H9 (cell line): ENCODE results near the gene CCDC60. TPM values are rescaled to one million over a fixed set of nuclear protein-coding genes. Genes with fewer than 3 reads are reported as not detected.
A peak's percentile ranks its signal among the peaks of the same experiment; 100 is the strongest.

Source experiments
- DNase-seq: peaks from one replicate; pipeline ENCODE4 v3.0.0-alpha.2; 2017
- H2AFZ ChIP-seq: one replicate; pipeline ENCODE4 v1.6.1; 2013; ENCODE audit warnings: mild to moderate bottlenecking, low read length, control low read depth, moderate library complexity
- H2AK5ac ChIP-seq: 2 replicates; pipeline ENCODE4 v1.6.1; 2013; ENCODE audit warnings: low read length, control low read depth, mixed read lengths; ENCODE audit not compliant: insufficient read length
- H2BK120ac ChIP-seq: one replicate; pipeline ENCODE4 v1.6.1; 2013; ENCODE audit warnings: low read depth, mild to moderate bottlenecking, low read length, control low read depth, inconsistent platforms; ENCODE audit not compliant: poor library complexity, severe bottlenecking
- H2BK12ac ChIP-seq: 2 replicates; pipeline ENCODE4 v1.6.1; 2013; ENCODE audit warnings: low read length, control low read depth, mixed read lengths, low read depth; ENCODE audit not compliant: insufficient read length
- H2BK15ac ChIP-seq: 2 replicates; pipeline ENCODE4 v1.6.1; 2013; ENCODE audit warnings: low read depth, low read length, control low read depth
- H2BK20ac ChIP-seq: one replicate; pipeline ENCODE4 v1.6.1; 2013; ENCODE audit warnings: low read depth, mild to moderate bottlenecking, low read length, control low read depth, inconsistent platforms; ENCODE audit not compliant: poor library complexity, severe bottlenecking
- H2BK5ac ChIP-seq: 2 replicates; pipeline ENCODE4 v1.6.1; 2013; ENCODE audit warnings: low read length, control low read depth, mixed read lengths; ENCODE audit not compliant: insufficient read length
- H3K14ac ChIP-seq: 2 replicates; pipeline ENCODE4 v1.6.1; 2013; ENCODE audit warnings: low read length, control low read depth; ENCODE audit not compliant: insufficient read depth
- H3K18ac ChIP-seq: 2 replicates; pipeline ENCODE4 v1.6.1; 2013; ENCODE audit warnings: low read depth, mild to moderate bottlenecking, mixed read lengths, low read length, control low read depth; ENCODE audit not compliant: insufficient read length
- H3K23ac ChIP-seq: 2 replicates; pipeline ENCODE4 v1.6.1; 2013; ENCODE audit warnings: low read length, control low read depth, mixed read lengths, low read depth; ENCODE audit not compliant: insufficient read length
- H3K23me2 ChIP-seq: 2 replicates; pipeline ENCODE4 v1.6.1; 2013; ENCODE audit warnings: low read depth, mild to moderate bottlenecking, mixed read lengths, low read length, control low read depth; ENCODE audit not compliant: insufficient read length, poor library complexity, severe bottlenecking
- H3K27ac ChIP-seq: 2 replicates; pipeline ENCODE4 v1.5.1; 2013; ENCODE audit warnings: low read length, control low read depth, mixed read lengths, low read depth; ENCODE audit not compliant: insufficient read length
- H3K27me3 ChIP-seq: 2 replicates; pipeline ENCODE4 v1.6.1; 2013; ENCODE audit warnings: low read length, control low read depth, inconsistent platforms; ENCODE audit not compliant: insufficient read depth
- H3K4ac ChIP-seq: 2 replicates; pipeline ENCODE4 v1.6.1; 2013; ENCODE audit warnings: low read depth, mild to moderate bottlenecking, control low read depth, inconsistent platforms, low read length, moderate library complexity
- H3K4me1 ChIP-seq: 2 replicates; pipeline ENCODE4 v1.6.1; 2013; ENCODE audit warnings: low read length, control low read depth, inconsistent platforms; ENCODE audit not compliant: insufficient read depth
- H3K4me2 ChIP-seq: 2 replicates; pipeline ENCODE4 v1.6.1; 2013; ENCODE audit warnings: low read length, control low read depth, mixed read lengths; ENCODE audit not compliant: insufficient read length, insufficient read depth
- H3K56ac ChIP-seq: 2 replicates; pipeline ENCODE4 v1.6.1; 2013; ENCODE audit warnings: low read depth, mild to moderate bottlenecking, mixed read lengths, low read length, control low read depth; ENCODE audit not compliant: insufficient read length
- H3K79me1 ChIP-seq: 2 replicates; pipeline ENCODE4 v1.6.1; 2013; ENCODE audit warnings: low read depth, mild to moderate bottlenecking, moderate library complexity, low read length, control low read depth, inconsistent platforms; ENCODE audit not compliant: insufficient read depth, poor library complexity, severe bottlenecking
- H3K79me2 ChIP-seq: 2 replicates; pipeline ENCODE4 v1.6.1; 2013; ENCODE audit warnings: low read length, control low read depth, inconsistent platforms; ENCODE audit not compliant: insufficient read depth
- H3K9ac ChIP-seq: 2 replicates; pipeline ENCODE4 v1.6.1; 2013; ENCODE audit warnings: low read length, control low read depth, mixed read lengths; ENCODE audit not compliant: insufficient read length; ENCODE audit errors: extremely low read depth
- H3K9me3 ChIP-seq: one replicate; pipeline ENCODE4 v1.6.1; 2013; ENCODE audit warnings: low read depth, low read length, inconsistent platforms; ENCODE audit not compliant: control insufficient read depth
- H3T11ph ChIP-seq: one replicate; pipeline ENCODE4 v1.6.1; 2013; ENCODE audit warnings: mild to moderate bottlenecking, low read length, control low read depth, inconsistent platforms
- H4K20me1 ChIP-seq: one replicate; pipeline ENCODE4 v1.6.1; 2013; ENCODE audit not compliant: control insufficient read depth, insufficient read length, insufficient read depth
- H4K5ac ChIP-seq: 2 replicates; pipeline ENCODE4 v1.6.1; 2013; ENCODE audit warnings: low read depth, mild to moderate bottlenecking, mixed read lengths, low read length, control low read depth; ENCODE audit not compliant: insufficient read length
- H4K8ac ChIP-seq: replicated peaks from 2 replicates; pipeline ENCODE4 v1.6.1; 2013; ENCODE audit warnings: low read length, control low read depth, mixed read lengths, low read depth; ENCODE audit not compliant: insufficient read length
- H4K91ac ChIP-seq: 2 replicates; pipeline ENCODE4 v1.6.1; 2013; ENCODE audit warnings: low read depth, mild to moderate bottlenecking, moderate library complexity, mixed read lengths, low read length, control low read depth; ENCODE audit not compliant: insufficient read length
- H3K27ac Mint-ChIP-seq, 3 experiments: 2 replicates in 2 of 3; 3 replicates in 1 of 3; pipeline ENCODE4 v1.8.0; 2020 to 2021; ENCODE audit warnings: mixed read lengths in 3 of 3, mild to moderate bottlenecking in 1 of 3, moderate library complexity in 1 of 3
- H3K27me3 Mint-ChIP-seq: 2 replicates; pipeline ENCODE4 v1.8.0; 2021; ENCODE audit warnings: low read depth, mild to moderate bottlenecking, moderate library complexity, mixed read lengths
- H3K36me3 Mint-ChIP-seq, 3 experiments: 2 replicates in 2 of 3; 3 replicates in 1 of 3; pipeline ENCODE4 v1.8.0; 2020 to 2021; ENCODE audit warnings: low read depth in 3 of 3, mixed read lengths in 3 of 3; ENCODE audit not compliant: insufficient read depth in 1 of 3
- H3K4me1 Mint-ChIP-seq, 2 experiments: 2 replicates each; pipeline ENCODE4 v1.8.0; 2020; ENCODE audit warnings: mixed read lengths in 2 of 2
- H3K4me3 Mint-ChIP-seq, 2 experiments: 2 replicates in 1 of 2; 3 replicates in 1 of 2; pipeline ENCODE4 v1.8.0; 2020 to 2021; ENCODE audit warnings: mild to moderate bottlenecking in 2 of 2, mixed read lengths in 2 of 2, moderate library complexity in 1 of 2
- H3K9me3 Mint-ChIP-seq, 2 experiments: 2 replicates in 1 of 2; 3 replicates in 1 of 2; pipeline ENCODE4 v1.8.0; 2020; ENCODE audit warnings: mild to moderate bottlenecking in 2 of 2, mixed read lengths in 2 of 2, moderate library complexity in 1 of 2
- CTCF ChIP-seq: fragments of 200-600 bp; sonication (generic); conservative IDR thresholded peaks from 3 replicates; pipeline ENCODE4 v1.8.0; 2021; ENCODE audit warnings: antibody characterized with exemption, mild to moderate bottlenecking
- WGBS: extraction: QIAGEN DNeasy Blood & Tissue Kit; methylation state at CpG from one replicate; pipeline ENCODE4 v1.1.7; 2013; ENCODE audit warnings: missing lambda C conversion rate, low lambda C conversion rate, mixed read lengths; ENCODE audit not compliant: insufficient read length; ENCODE audit errors: extremely low coverage; 5-methylcytosine and 5-hydroxymethylcytosine counted together
- total RNA-seq: library from RNA; stranded (reverse); gene quantifications from 2 replicates; pipeline ENCODE4 v1.2.1, GENCODE V29; 2021

The CCDC60 gene
- total RNA-seq, 1 experiment from 2014 or later, result 0.44 TPM

- Histone ChIP-seq H3K23ac (no peak overlapping the region), H3K79me2 (no peaks in the 10 kb centered on the region), H3K14ac (no peak overlapping the region), H3K4me2 (no peak overlapping the region), H3K27ac (no peak overlapping the region), H2BK20ac (no peak overlapping the region), H3K18ac (no peak overlapping the region), H3K27me3 (no peaks in the 10 kb centered on the region), H4K20me1 (no peaks in the 10 kb centered on the region), H2AFZ (no peak overlapping the region), H2BK15ac (no peak overlapping the region), H3K4ac (no peak overlapping the region), H3K9ac (no peak overlapping the region), H3K4me1 (no peaks in the 10 kb centered on the region), H4K5ac (no peak overlapping the region), H3T11ph (no peak overlapping the region), H3K79me1 (no peaks in the 10 kb centered on the region), H4K8ac (no peak overlapping the region), H2BK120ac (no peak overlapping the region), H4K91ac (no peak overlapping the region), H3K56ac (no peak overlapping the region), H3K23me2 (no peaks in the 10 kb centered on the region), H2BK12ac (no peak overlapping the region), H2BK5ac (no peak overlapping the region), H2AK5ac (no peak overlapping the region), H3K9me3 (no peaks in the 10 kb centered on the region)
- Mint-ChIP-seq H3K36me3 (no peaks in the 10 kb centered on the region), H3K27ac (peak overlapping the region in 1 of 3 experiments; percentile 15; a peak in 1 of 7 replicates), H3K9me3 (no peaks in the 10 kb centered on the region), H3K27me3 (peaks cover 3% of the 10 kb centered on the region), H3K4me3 (no peak overlapping the region), H3K4me1 (peaks cover 5 to 11% of the 10 kb centered on the region in 2 experiments)
- TF ChIP-seq CTCF, result no peak
- WGBS, result no CpG with 5 or more reads among the region's 2 CpGs
- DNase-seq, result no peak
Observed at GRCh38 chr12:119320678-119321077, 13.9 kb upstream of the CCDC60 start.
